Measurements from ENCODE around the gene GAS7.

The GAS7 gene

DNA sequence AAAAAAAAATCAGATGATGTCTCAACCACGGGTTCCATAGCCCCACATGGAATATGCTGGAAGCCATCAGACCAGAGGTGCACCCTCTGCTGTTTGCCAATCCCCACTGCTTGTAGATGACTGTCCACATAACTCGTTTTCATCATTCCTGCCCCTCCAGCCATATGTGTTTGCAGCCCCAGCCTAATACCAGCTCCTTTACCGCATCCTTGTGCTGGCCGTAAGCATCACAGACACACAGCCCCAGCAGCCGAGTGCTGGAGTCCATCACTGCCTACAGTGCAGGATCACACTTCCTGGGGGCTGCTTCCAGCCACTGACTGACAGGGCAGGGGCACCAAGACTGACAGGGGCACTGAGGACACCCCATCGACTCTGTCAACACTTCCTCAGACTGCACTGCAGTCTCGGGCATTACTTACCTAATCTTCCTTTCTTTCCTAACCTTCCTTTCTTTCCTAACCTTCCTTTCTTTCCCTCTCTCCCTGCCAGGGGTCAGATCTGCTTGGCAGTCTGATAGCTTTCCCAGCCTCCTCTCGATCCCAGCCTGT is 298.3 kb downstream of the GAS7 start:
- no peak for TF ChIP-seq GATA1 (IDR thresholded peaks at IDR 0.05; ENCODE audit: low read depth, low read length)
- no peak for TF ChIP-seq POLR2A (IDR thresholded peaks at IDR 0.05; ENCODE audit: low read length)
- no peak for DNase-seq

DNA sequence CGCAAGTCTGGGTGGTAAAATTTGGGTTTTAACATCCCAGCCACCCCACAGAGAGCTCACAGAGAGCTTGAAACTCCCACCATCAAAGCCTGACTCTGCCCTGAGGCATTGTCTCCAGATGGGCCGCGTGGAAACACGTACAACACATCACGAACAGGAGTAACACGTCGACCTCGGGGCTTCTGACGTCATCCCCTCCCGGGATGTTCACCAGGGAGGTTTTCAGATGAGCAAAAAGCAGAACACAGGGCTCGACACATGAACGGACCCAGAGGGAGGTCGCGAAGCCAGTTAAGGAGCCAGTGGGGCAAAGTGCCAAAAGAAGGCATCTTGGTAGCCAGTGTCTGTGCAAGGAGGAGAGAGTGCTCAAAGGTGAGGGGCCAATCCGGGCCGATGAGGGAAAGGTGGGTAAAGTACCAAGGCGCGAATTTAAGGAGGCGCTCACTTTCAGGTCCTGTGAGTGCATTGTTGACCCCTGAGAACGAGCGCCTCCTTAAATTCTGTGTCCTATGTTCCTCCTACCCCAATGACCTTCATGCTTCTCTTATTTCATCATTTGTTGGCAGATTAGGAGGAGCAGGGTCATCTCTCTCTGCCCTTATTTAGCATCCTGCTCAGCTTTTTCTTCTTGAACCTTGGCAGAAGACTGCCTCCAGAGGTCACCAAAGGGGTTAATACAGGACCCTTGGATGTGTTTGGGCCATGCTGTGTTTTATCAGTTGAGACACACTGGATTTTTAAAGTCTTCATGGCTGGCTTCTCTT is 298.9 kb downstream of the GAS7 start:
- TF ChIP-seq GATA1 (IDR thresholded peaks at IDR 0.05; ENCODE audit: low read depth, low read length) = no peak
- TF ChIP-seq POLR2A (IDR thresholded peaks at IDR 0.05; ENCODE audit: low read length) = no peak
- no peak for DNase-seq

DNA sequence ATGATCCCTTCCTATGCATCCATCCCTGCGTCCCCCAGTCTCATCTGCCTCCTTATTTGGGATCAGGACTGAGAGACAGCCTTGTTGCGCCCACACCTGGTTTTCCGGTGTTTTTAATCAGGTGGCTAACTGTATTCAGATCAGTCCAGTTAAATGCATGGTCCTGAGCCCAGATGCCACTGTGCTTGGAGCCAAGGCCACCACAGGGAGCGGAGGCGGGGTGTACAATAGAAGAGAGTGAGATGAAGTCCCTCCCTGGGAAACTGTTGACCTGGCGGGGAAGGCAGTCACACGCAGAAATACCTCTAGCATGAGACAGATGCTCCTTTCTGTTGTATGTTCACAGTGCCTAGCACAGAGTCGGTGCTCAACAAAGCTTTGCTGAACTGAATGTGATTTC is 299.6 kb downstream of the GAS7 start:
- TF ChIP-seq POLR2A (IDR thresholded peaks at IDR 0.05; ENCODE audit: low read length) = no peak
- no peak for TF ChIP-seq GATA1 (IDR thresholded peaks at IDR 0.05; ENCODE audit: low read depth, low read length)
- no peak for DNase-seq

DNA sequence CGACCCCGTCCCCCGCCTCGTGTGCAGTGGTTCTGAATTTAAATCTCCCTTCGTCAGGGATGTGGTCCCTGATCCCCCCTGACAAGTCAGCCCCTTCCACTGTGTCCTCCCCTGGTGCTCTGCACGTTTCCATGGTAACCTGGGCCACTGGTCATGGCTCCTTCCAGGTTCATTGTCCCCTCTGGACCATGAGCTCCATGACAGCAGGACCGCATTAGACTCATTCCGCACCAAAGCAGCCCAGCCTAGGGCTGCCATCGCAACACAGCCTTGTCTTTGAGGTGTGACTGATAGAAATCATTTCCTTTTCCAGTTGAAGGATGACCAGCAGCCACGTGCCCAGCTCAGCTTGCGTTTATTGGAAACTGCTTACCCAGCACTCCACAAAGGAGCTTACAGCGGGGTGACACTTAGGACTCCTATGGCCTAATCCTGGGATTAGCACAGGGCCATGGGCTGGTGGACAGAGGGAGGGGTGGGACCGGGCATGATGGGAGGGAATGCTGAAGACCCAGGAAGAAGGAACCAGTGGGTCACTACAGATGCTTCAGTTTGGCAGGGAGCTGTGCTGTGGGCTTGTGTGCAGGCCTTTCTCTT is 300.9 kb downstream of the GAS7 start:
- no peak for DNase-seq
- TF ChIP-seq POLR2A (IDR thresholded peaks at IDR 0.05; ENCODE audit: low read length) (no peak), GATA1 (IDR thresholded peaks at IDR 0.05; ENCODE audit: low read depth, low read length) (no peak)

DNA sequence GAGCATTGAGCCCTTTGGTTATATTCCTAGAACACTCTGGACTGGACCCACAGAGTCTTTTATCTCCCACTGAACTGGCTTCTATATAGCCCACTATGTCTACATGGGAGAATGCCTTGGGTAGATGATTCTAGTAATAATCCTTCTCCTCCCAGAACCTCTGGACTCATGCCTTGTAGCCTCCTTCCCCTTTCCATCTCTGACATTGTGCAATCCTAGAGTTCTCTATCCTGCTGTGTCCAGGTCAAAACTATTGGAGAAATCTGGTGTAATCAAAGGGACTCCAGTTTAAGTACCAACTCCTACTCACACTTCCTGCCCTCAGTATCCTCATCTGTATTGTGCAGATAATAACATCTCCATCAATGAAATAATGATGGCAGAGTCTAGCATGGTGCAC is 302.5 kb downstream of the GAS7 start:
- no peak for DNase-seq
- no peak for TF ChIP-seq POLR2A (IDR thresholded peaks at IDR 0.05; ENCODE audit: low read length)
- TF ChIP-seq GATA1 (IDR thresholded peaks at IDR 0.05; ENCODE audit: low read depth, low read length) = no peak

DNA sequence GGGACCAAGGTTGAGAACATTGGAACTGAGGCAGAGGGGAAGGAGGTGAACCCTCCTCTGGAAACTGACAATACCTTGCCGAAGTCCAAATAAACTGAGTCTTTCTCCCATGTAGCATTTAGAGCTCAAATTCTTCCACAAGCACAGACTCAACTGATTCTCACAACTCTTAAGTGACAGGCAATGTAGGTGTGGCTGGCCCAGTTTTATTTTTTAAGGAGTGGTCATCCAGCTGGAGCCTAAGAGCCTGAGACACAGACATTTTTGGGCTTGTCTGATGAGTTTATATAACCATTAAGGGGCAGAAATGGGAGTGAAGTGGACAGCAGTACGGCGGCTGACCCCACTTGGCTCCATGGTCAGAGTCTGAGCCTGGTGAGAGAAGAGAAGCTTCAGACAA is 304.2 kb downstream of the GAS7 start:
- TF ChIP-seq POLR2A (IDR thresholded peaks at IDR 0.05; ENCODE audit: low read length) (no peak), GATA1 (IDR thresholded peaks at IDR 0.05; ENCODE audit: low read depth, low read length) (no peak)
- no peak for DNase-seq

DNA sequence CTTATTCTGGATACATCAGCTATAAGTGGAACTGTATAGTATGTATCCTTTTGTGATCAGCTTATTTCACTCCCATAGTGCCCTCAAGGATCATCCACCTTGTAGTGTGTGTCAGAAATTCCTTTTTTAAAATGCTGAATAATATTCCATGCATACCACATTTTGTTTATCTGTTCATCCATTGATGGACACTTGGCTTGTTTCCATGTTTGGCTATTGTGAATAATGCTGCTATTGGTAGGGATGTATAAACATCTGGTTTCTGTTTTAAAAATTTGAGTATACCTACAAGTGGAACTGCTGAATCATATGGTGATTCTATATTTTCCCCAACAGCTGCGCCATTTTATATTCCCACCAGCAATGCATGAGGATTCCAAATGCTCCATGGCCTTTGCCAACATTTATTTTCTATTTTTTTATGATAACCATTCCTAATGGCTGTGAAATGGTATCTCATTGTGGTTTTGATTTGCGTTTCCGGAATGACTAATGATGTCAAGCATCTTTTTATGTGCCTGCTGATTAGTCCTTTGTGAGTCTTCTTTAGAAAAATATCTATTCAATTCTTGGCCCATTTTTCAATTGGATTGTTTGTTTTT is 304.9 kb downstream of the GAS7 start:
- no peak for DNase-seq
- TF ChIP-seq GATA1 (IDR thresholded peaks at IDR 0.05; ENCODE audit: low read depth, low read length) (no peak), POLR2A (IDR thresholded peaks at IDR 0.05; ENCODE audit: low read length) (no peak)

DNA sequence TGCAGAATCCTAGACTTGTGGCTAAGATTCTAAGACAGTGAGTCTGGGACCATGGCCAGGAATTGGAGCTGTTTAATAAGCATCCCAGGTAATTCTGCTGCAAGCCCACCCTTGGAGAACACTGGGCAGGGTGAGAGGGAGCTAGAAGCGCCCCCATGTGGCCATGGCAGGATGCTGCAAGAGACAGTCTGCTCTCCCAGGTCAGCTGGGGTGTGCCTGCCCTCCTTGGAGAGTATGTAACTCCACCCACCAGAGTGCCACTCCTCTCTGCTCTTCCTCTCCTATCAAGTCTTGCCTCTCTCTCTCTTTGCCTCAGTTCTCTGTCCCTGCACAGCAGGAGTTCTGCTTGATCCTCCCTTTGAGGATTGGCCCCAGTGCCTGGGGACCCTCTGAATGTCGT is 308.3 kb downstream of the GAS7 start:
- peak; percentile 47 to 58 for DNase-seq
- TF ChIP-seq GATA1 (IDR thresholded peaks at IDR 0.05; ENCODE audit: low read depth, low read length) (no peak), POLR2A (IDR thresholded peaks at IDR 0.05; ENCODE audit: low read length) (no peak)

DNA sequence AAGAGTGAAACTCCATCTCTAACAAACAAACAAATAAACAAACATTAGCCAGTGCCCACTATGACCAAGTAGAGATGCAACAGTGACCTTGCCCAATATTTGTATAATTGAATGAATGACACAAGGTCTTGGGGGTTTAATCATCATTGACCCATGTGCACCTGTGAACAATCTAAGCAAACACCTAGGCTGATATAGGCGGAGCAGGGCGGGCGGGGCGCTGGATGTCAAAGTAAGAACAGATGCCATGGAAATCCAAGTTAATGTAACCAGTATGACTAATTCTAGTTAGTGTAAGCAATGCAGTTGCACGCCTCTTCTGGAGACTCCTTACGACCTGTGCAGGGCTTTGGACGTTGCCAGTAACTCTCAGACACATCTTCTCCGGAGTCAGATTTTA is 310.9 kb downstream of the GAS7 start:
- TF ChIP-seq GATA1 (IDR thresholded peaks at IDR 0.05; ENCODE audit: low read depth, low read length) (no peak), POLR2A (IDR thresholded peaks at IDR 0.05; ENCODE audit: low read length) (no peak)
- no peak for DNase-seq

DNA sequence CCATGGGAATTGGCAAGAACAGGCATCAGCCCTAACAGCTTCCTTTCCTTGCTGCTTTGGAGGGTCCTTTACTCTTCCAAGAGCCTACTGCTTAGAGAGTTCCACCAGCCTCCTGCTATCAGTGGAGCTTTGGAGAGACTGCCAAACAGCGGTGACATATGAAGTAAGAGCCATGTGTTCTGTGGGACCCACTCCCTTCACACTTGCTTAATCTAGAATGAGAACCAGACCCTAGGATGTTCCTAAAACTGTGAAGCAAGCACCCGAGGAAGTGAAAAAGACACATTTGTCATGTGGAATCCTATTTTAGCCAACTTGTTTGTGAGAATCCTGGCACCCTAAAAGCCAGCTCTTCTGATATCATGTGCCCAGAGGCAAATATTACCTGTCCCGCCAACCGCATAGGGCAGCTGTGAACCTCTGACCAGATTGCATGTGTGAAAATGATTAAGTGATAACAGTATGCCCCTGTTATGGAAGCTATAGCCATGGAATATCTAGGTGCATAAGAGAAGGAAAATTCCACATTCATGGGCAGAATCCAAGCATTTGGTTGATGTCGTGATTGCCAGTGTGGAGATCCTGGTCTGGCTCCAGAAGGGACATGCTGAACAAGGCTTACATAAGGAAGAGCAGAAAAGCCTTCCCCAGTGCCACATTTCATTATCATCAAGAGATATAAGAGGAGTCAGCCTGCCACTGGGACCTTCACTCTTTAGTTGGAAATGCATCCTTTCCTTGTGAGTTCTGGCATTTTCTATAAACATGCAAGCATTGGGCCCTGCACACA is 312.1 kb downstream of the GAS7 start:
- DNase-seq = no peak
- TF ChIP-seq POLR2A (IDR thresholded peaks at IDR 0.05; ENCODE audit: low read length) = no peak
- TF ChIP-seq GATA1 (IDR thresholded peaks at IDR 0.05; ENCODE audit: low read depth, low read length) = no peak

DNA sequence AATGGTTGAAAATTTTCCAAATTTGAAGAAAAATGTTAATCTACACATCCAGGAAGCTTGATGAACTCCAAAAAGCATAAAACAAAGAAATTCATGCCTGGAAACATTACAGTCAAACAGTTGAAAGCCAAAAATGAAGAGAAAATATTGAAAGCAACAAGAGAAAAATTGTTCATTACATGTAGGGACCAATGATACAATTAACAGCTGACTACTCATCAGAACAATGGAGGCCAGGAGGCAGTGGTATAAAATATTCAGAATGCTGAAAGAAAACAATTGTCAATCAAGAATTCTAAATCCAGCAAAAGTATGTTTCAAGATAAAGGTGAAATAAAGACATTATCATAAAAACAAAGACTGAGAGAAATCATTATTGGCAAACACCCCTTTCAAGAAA is 315.0 kb downstream of the GAS7 start:
- TF ChIP-seq POLR2A (IDR thresholded peaks at IDR 0.05; ENCODE audit: low read length) (no peak), GATA1 (IDR thresholded peaks at IDR 0.05; ENCODE audit: low read depth, low read length) (no peak)
- no peak for DNase-seq

DNA sequence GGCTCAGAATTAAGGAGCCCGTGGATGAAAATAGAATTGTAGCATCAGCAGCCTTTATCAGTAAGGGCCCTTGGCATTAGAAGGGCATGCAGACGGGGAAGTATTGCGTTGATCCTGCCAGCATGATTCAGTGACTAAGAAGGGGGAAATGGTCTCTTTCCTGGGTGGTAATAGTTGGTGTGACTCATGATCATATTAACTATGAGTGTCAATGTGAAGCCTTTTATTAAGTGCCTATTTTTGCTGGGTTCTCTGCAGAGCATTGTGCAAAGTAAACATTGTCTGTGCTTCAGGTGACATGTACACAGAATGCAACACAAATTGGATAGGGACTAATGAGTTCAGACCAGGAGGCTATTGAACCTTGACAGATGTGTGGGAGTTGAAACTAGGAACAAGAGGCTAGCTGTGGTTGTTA is 317.8 kb downstream of the GAS7 start:
- no peak for DNase-seq
- no peak for TF ChIP-seq POLR2A (IDR thresholded peaks at IDR 0.05; ENCODE audit: low read length)
- TF ChIP-seq GATA1 (IDR thresholded peaks at IDR 0.05; ENCODE audit: low read depth, low read length) = no peak

DNA sequence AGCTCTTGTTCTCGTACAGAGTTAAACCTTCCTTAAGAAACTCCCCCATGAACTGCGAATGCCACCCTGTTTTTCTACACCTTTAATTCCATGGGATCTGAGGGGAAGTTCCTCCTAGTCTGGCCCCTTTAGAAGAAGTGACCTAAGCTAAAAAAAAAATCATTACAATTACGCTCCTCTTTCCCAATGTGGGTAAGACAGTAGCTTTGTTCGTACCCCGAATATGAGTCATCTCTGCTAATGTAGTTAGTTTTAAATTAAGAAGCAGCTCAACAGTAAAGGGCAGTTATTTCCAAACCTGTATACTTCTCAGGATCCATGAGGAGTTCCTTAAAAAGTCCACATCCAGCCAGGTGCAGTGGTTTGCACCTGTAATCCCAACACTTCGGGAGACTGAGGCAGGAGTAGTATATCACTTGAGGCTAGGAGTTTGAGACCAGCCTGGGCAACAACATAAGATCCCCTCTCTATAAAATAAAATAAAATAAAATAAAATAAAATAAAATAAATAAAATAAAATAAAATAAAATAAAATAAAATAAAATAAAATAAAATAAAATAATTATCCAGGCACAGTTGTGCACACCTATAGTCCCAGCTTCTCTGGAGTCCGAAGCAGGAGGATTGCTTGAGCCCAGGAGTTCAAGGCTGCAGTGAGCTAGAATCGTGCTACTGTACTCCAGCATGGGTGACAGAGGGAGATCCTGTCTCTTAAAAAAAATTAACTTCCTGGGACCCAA is 319.4 kb downstream of the GAS7 start:
- no peak for TF ChIP-seq GATA1 (IDR thresholded peaks at IDR 0.05; ENCODE audit: low read depth, low read length)
- no peak for TF ChIP-seq POLR2A (IDR thresholded peaks at IDR 0.05; ENCODE audit: low read length)
- no peak for DNase-seq
